ENCODE measurements around the gene POU2AF3.

The POU2AF3 gene

DNA sequence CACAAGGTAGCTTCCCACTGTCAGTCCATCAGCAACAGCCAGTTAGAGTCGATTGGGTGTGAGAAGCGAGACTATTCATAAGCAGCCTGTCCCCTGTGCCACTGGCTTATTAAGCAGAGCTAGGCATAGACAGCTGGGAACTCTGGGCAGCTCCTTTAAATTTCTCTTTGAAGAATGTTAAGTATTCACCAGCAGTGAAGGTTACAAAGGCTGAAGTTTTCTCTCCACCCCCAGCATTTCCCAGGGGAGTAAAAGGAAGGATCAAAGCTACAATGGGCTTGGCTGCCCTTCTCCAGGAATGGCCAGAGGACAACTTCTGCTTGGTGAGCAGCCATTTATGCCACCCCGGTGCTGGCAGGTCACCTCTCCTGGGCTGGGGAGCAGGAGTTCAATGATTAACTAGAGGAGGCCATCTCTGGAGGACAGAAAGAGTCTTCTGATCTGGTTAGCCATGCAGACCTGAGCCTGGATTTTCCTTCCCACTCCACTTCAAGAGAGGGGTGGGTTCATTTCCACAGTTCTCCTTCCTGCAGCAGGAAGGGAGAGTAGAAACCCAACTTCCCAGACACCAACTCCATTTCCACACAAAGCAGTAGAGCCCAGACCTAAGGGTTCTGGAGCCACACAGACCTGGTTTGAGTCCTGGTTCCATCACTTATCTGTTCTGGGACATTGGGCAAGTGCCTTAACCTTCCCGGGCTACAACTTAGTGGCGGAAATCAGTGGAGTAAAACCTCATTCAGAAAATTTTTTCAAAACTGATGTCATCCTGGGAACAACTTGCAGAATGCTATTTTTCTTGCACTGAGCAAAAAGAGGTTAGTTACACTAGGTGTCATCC, 22.6 kb downstream of the POU2AF3 start:
- H2BK12ac ChIP-seq (ENCODE audit: low read length), result peak overlapping the region; percentile 74
- peaks cover 18 to 20% of the 10 kb centered on the region in 2 experiments for H3K4me1 ChIP-seq (ENCODE audit: control insufficient read depth in 1 of 2, insufficient read depth in 2 of 2, low read length in 2 of 2)
- H2AFZ ChIP-seq (ENCODE audit: insufficient read depth, low read length, poor library complexity), result no peak overlapping the region
- H4K91ac ChIP-seq (ENCODE audit: low read depth, low read length), result peak overlapping the region; percentile 59
- no peak overlapping the region for H3K9ac ChIP-seq (ENCODE audit: low read length)
- no CpG with 5 or more reads among the region's 5 CpGs for WGBS (ENCODE audit: extremely low coverage, insufficient coverage, insufficient read length)
- no peaks in the 10 kb centered on the region for H3K27me3 ChIP-seq (ENCODE audit: insufficient read depth, low read length)
- no peak overlapping the region for H3K23ac ChIP-seq (ENCODE audit: low read length)
- H2BK5ac ChIP-seq (ENCODE audit: low read depth, low read length, poor library complexity), result no peak overlapping the region
- DNase-seq, result peak in 1 of 2 donors; percentile 70
- peak overlapping the region; percentile 68 for H3K14ac ChIP-seq (ENCODE audit: low read length)
- peak overlapping the region; percentile 86 for H2AK5ac ChIP-seq (ENCODE audit: low read length)
- no peak overlapping the region for H3K4me3 ChIP-seq (ENCODE audit: low read depth, low read length)
- no peak overlapping the region for H4K12ac ChIP-seq (ENCODE audit: low read depth, low read length)
- H3K36me3 ChIP-seq (ENCODE audit: control insufficient read depth in 1 of 2, insufficient read depth in 2 of 2, low read length in 2 of 2), result no peaks in the 10 kb centered on the region
- H3K79me1 ChIP-seq (ENCODE audit: low read length), result peaks cover 19% of the 10 kb centered on the region
- H4K8ac ChIP-seq (ENCODE audit: low read depth, low read length), result peak overlapping the region; percentile 4
- no peak overlapping the region for H3K4ac ChIP-seq (ENCODE audit: low read depth, low read length)
- H3K27ac ChIP-seq (ENCODE audit: low read depth, low read length), result no peak overlapping the region
- H3K4me2 ChIP-seq (ENCODE audit: low read length), result no peak overlapping the region
- H3K9me3 ChIP-seq (ENCODE audit: insufficient read depth, low read depth, low read length), result no peaks in the 10 kb centered on the region
- no peaks in the 10 kb centered on the region for H3K79me2 ChIP-seq (ENCODE audit: control insufficient read depth, insufficient read depth, low read length, poor library complexity)
- no peak overlapping the region for H3K18ac ChIP-seq (ENCODE audit: low read length)
- peak overlapping the region; percentile 54 for H2BK120ac ChIP-seq (ENCODE audit: insufficient read depth, low read length, poor library complexity)

DNA sequence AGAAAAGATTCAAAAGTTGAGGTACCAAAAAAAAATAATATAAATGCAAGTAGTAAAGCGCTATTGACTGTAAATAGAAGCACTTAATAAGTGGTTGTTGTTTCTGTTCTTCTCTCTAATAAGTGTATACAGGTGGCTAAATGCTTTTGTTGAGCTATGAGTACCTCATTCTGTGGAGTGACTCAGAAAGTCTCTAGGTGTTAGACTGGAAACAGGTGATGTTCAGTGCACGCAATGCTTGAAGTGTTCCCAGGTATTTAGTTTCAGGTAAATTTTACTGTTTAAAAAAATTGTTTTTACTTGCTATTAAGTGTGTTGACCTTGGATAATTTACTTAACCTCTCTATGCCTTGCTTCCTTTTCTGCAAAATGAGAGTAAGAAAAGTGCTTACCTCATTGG, 24.2 kb downstream of the POU2AF3 start:
- Histone ChIP-seq H3K9ac (ENCODE audit: low read length) (no peak overlapping the region), H2AK5ac (ENCODE audit: low read length) (no peak overlapping the region), H3K4me2 (ENCODE audit: low read length) (no peak overlapping the region), H3K4me3 (ENCODE audit: low read depth, low read length) (no peak overlapping the region), H3K79me1 (ENCODE audit: low read length) (peaks cover 19% of the 10 kb centered on the region), H3K27ac (ENCODE audit: low read depth, low read length) (no peak overlapping the region), H2BK120ac (ENCODE audit: insufficient read depth, low read length, poor library complexity) (no peak overlapping the region), H3K18ac (ENCODE audit: low read length) (no peak overlapping the region), H3K27me3 (ENCODE audit: insufficient read depth, low read length) (no peaks in the 10 kb centered on the region), H4K12ac (ENCODE audit: low read depth, low read length) (no peak overlapping the region), H3K79me2 (ENCODE audit: control insufficient read depth, insufficient read depth, low read length, poor library complexity) (no peaks in the 10 kb centered on the region), H3K4me1 (ENCODE audit: control insufficient read depth in 1 of 2, insufficient read depth in 2 of 2, low read length in 2 of 2) (peaks cover 18 to 20% of the 10 kb centered on the region in 2 experiments), H4K91ac (ENCODE audit: low read depth, low read length) (no peak overlapping the region), H2BK5ac (ENCODE audit: low read depth, low read length, poor library complexity) (no peak overlapping the region), H3K4ac (ENCODE audit: low read depth, low read length) (no peak overlapping the region), H3K14ac (ENCODE audit: low read length) (no peak overlapping the region), H4K8ac (ENCODE audit: low read depth, low read length) (no peak overlapping the region), H2BK12ac (ENCODE audit: low read length) (no peak overlapping the region), H3K9me3 (ENCODE audit: insufficient read depth, low read depth, low read length) (no peaks in the 10 kb centered on the region), H2AFZ (ENCODE audit: insufficient read depth, low read length, poor library complexity) (no peak overlapping the region), H3K36me3 (ENCODE audit: control insufficient read depth in 1 of 2, insufficient read depth in 2 of 2, low read length in 2 of 2) (no peaks in the 10 kb centered on the region), H3K23ac (ENCODE audit: low read length) (no peak overlapping the region)
- DNase-seq, result no peak
- no CpG with 5 or more reads among the region's 2 CpGs for WGBS (ENCODE audit: extremely low coverage, insufficient coverage, insufficient read length)

DNA sequence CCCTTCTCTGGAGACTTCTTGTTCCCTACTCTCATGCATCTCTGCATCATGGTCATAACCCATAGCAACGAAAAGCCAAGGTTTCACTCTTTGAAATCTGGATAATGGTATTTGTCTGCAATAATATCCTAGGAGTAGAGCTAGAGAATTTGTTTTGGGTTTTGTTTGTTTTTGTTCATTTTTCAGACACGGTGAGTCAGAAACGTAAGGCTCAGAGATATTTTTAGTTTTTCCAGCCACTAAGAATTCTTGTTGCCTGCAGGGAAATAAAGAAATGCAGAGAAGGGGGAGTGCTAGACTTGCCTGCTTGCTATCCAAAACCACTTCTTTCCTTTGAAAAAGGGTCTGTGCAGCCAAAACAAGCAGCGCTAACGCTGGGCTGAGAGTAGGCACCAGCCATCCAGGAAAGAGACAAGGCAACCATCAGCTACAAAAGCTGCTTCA, 26.0 kb downstream of the POU2AF3 start:
- WGBS (ENCODE audit: extremely low coverage, insufficient coverage, insufficient read length), result no CpG with 5 or more reads among the region's 5 CpGs
- Histone ChIP-seq H4K91ac (ENCODE audit: low read depth, low read length) (peak overlapping the region; percentile 15), H2BK12ac (ENCODE audit: low read length) (peak overlapping the region; percentile 8), H3K23ac (ENCODE audit: low read length) (no peak overlapping the region), H3K4me2 (ENCODE audit: low read length) (no peak overlapping the region), H3K4me1 (ENCODE audit: control insufficient read depth in 1 of 2, insufficient read depth in 2 of 2, low read length in 2 of 2) (peaks cover 16 to 19% of the 10 kb centered on the region in 2 experiments), H3K4ac (ENCODE audit: low read depth, low read length) (peak overlapping the region; percentile 14), H3K27ac (ENCODE audit: low read depth, low read length) (peak overlapping the region; percentile 24), H2BK5ac (ENCODE audit: low read depth, low read length, poor library complexity) (no peak overlapping the region), H3K18ac (ENCODE audit: low read length) (no peak overlapping the region), H3K36me3 (ENCODE audit: control insufficient read depth in 1 of 2, insufficient read depth in 2 of 2, low read length in 2 of 2) (no peaks in the 10 kb centered on the region), H3K14ac (ENCODE audit: low read length) (no peak overlapping the region), H3K79me1 (ENCODE audit: low read length) (peaks cover 17% of the 10 kb centered on the region), H3K4me3 (ENCODE audit: low read depth, low read length) (no peak overlapping the region), H2AK5ac (ENCODE audit: low read length) (no peak overlapping the region), H3K79me2 (ENCODE audit: control insufficient read depth, insufficient read depth, low read length, poor library complexity) (no peaks in the 10 kb centered on the region), H3K9ac (ENCODE audit: low read length) (no peak overlapping the region), H4K8ac (ENCODE audit: low read depth, low read length) (peak overlapping the region; percentile 14), H3K27me3 (ENCODE audit: insufficient read depth, low read length) (no peaks in the 10 kb centered on the region), H2BK120ac (ENCODE audit: insufficient read depth, low read length, poor library complexity) (no peak overlapping the region), H2AFZ (ENCODE audit: insufficient read depth, low read length, poor library complexity) (no peak overlapping the region), H3K9me3 (ENCODE audit: insufficient read depth, low read depth, low read length) (peaks cover 3% of the 10 kb centered on the region), H4K12ac (ENCODE audit: low read depth, low read length) (no peak overlapping the region)
- DNase-seq, result peak in 1 of 2 donors; percentile 82

DNA sequence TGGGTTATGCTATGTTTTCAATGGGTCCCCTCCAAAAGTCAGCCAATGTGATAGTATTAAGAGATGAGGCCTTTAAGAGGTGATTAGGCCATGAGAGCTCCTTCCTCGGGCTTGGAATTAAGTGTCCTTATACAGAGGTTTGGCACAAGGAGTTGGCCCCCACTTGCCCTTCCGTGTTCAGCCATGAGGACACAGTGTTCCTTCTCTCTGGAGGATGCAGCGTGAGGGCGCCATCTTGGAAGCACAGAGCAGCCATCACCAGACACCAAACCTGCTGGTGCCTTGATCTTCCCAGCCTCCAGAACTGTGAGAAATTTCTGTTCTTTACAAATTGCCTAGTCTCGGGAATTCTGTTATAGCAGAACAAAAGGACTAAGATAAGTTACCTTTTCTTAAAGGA, 26.9 kb downstream of the POU2AF3 start:
- Histone ChIP-seq H3K27me3 (ENCODE audit: insufficient read depth, low read length) (no peaks in the 10 kb centered on the region), H3K79me1 (ENCODE audit: low read length) (peaks cover 18% of the 10 kb centered on the region), H3K9me3 (ENCODE audit: insufficient read depth, low read depth, low read length) (peaks cover 3% of the 10 kb centered on the region), H2BK5ac (ENCODE audit: low read depth, low read length, poor library complexity) (no peak overlapping the region), H3K4me2 (ENCODE audit: low read length) (no peak overlapping the region), H3K4me1 (ENCODE audit: control insufficient read depth in 1 of 2, insufficient read depth in 2 of 2, low read length in 2 of 2) (peaks cover 11 to 15% of the 10 kb centered on the region in 2 experiments), H3K4me3 (ENCODE audit: low read depth, low read length) (no peak overlapping the region), H4K91ac (ENCODE audit: low read depth, low read length) (peak overlapping the region; percentile 58), H3K23ac (ENCODE audit: low read length) (no peak overlapping the region), H3K79me2 (ENCODE audit: control insufficient read depth, insufficient read depth, low read length, poor library complexity) (no peaks in the 10 kb centered on the region), H3K14ac (ENCODE audit: low read length) (no peak overlapping the region), H4K8ac (ENCODE audit: low read depth, low read length) (no peak overlapping the region), H2BK120ac (ENCODE audit: insufficient read depth, low read length, poor library complexity) (peak overlapping the region; percentile 8), H3K36me3 (ENCODE audit: control insufficient read depth in 1 of 2, insufficient read depth in 2 of 2, low read length in 2 of 2) (no peaks in the 10 kb centered on the region), H3K9ac (ENCODE audit: low read length) (no peak overlapping the region), H2AK5ac (ENCODE audit: low read length) (no peak overlapping the region), H3K27ac (ENCODE audit: low read depth, low read length) (no peak overlapping the region), H4K12ac (ENCODE audit: low read depth, low read length) (no peak overlapping the region), H3K4ac (ENCODE audit: low read depth, low read length) (no peak overlapping the region), H2BK12ac (ENCODE audit: low read length) (peak overlapping the region; percentile 74), H3K18ac (ENCODE audit: low read length) (peak overlapping the region; percentile 16), H2AFZ (ENCODE audit: insufficient read depth, low read length, poor library complexity) (no peak overlapping the region)
- no CpG with 5 or more reads among the region's 5 CpGs for WGBS (ENCODE audit: extremely low coverage, insufficient coverage, insufficient read length)
- DNase-seq, result peak in 1 of 2 donors; percentile 41

Data from trophoblast cell (in vitro differentiated cells and primary cell).